Naive B cell (primary cell): ENCODE measurements around the gene KRTAP5-10. TPM values are rescaled to one million over a fixed set of nuclear protein-coding genes. Genes with fewer than 3 reads are reported as not detected.
A peak's percentile ranks its signal among the peaks of the same experiment; 100 is the strongest.
"Not testable (repeated sequence)": the region's sequence is repeated elsewhere in the genome, so short reads cannot be mapped to it uniquely, and the experiment has no call there.

Source experiments
- ATAC-seq, 2 donors: fragments of 150-1000 bp; cut with Tn5 transposase; 2 replicates each; pipeline ENCODE4 v1.10.0; 2021; ENCODE audit warnings: low read depth in 2 of 2, mild to moderate bottlenecking in 2 of 2, moderate library complexity in 2 of 2
- DNase-seq: peaks from one replicate; pipeline ENCODE4 v3.0.0; 2022
- H3K27ac Mint-ChIP-seq, 6 donors: one replicate each; pipeline ENCODE4 v1.8.0; 2020 to 2022; ENCODE audit warnings: mild to moderate bottlenecking in 6 of 6, mixed read lengths in 6 of 6, moderate library complexity in 5 of 6, inconsistent platforms in 2 of 6
- H3K27me3 Mint-ChIP-seq, 3 donors: one replicate each; pipeline ENCODE4 v1.8.0; 2021 to 2022; ENCODE audit warnings: mixed read lengths in 3 of 3, mild to moderate bottlenecking in 1 of 3
- H3K36me3 Mint-ChIP-seq, 2 donors: one replicate each; pipeline ENCODE4 v1.8.0; 2020 to 2022; ENCODE audit warnings: mixed read lengths in 2 of 2, inconsistent platforms in 1 of 2, mild to moderate bottlenecking in 1 of 2
- H3K4me1 Mint-ChIP-seq, 3 donors: one replicate each; pipeline ENCODE4 v1.8.0; 2020 to 2022; ENCODE audit warnings: mixed read lengths in 3 of 3, inconsistent platforms in 1 of 3, mild to moderate bottlenecking in 1 of 3, moderate library complexity in 1 of 3
- H3K4me3 Mint-ChIP-seq, 8 donors: one replicate each; pipeline ENCODE4 v1.8.0; 2020 to 2022; ENCODE audit warnings: mild to moderate bottlenecking in 8 of 8, mixed read lengths in 8 of 8, moderate library complexity in 8 of 8, inconsistent platforms in 2 of 8
- H3K9me3 Mint-ChIP-seq, 7 donors: one replicate each; pipeline ENCODE4 v1.8.0; 2020 to 2022; ENCODE audit warnings: mixed read lengths in 7 of 7, mild to moderate bottlenecking in 5 of 7, inconsistent platforms in 2 of 7, moderate library complexity in 1 of 7
- polyA plus RNA-seq, 6 donors: library from polyadenylated mRNA; unstranded; fragments of 300-500 nt; fragmentation: Illumina TruSeq; gene quantifications; one replicate each; pipeline ENCODE4 v1.2.3, GENCODE V29; 2021; ENCODE audit warnings: low read depth in 6 of 6

Gene KRTAP5-10, protein sequence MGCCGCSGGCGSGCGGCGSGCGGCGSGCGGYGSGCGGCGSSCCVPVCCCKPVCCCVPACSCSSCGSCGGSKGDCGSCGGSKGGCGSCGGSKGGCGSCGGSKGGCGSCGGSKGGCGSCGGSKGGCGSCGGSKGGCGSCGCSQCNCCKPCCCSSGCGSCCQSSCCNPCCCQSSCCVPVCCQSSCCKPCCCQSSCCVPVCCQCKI
- not detected for polyA plus RNA-seq

DNA sequence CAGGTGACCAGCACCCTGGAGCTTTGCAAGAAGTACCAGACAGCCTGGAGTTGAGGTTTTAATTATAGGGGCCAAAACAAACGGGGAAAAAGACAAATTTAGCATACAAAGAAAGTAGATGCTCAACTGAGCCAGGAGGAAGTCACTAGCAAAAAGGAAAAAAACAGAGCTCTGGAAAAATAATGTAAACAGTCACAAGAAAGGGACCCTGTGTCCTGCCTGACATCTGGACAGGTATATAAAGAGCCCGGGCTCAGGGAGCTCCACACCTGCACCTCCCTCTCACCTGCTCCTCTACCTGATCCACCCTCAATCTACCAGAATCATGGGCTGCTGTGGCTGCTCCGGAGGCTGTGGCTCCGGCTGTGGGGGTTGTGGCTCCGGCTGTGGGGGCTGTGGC, at the start of gene KRTAP5-10:
Gene KRTAP5-10 (plus strand): TSS at position 301 of the 400 bp plus-strand sequence. CDS start 25 bp downstream, at position 326.
- ATAC-seq, result no peak
- DNase-seq, result no peak
- Mint-ChIP-seq H3K27me3 (peaks cover 26 to 45% (median 44%) of the 10 kb centered on the region in 3 donors), H3K4me3 (no peak within 1 kb of the TSS), H3K9me3 (peaks cover 0 to 12% (median 0%) of the 10 kb centered on the region in 7 donors), H3K4me1 (no peaks in the 10 kb centered on the region), H3K36me3 (peaks cover 0 to 7% of the 10 kb centered on the region in 2 donors), H3K27ac (no peak within 1 kb of the TSS)

DNA sequence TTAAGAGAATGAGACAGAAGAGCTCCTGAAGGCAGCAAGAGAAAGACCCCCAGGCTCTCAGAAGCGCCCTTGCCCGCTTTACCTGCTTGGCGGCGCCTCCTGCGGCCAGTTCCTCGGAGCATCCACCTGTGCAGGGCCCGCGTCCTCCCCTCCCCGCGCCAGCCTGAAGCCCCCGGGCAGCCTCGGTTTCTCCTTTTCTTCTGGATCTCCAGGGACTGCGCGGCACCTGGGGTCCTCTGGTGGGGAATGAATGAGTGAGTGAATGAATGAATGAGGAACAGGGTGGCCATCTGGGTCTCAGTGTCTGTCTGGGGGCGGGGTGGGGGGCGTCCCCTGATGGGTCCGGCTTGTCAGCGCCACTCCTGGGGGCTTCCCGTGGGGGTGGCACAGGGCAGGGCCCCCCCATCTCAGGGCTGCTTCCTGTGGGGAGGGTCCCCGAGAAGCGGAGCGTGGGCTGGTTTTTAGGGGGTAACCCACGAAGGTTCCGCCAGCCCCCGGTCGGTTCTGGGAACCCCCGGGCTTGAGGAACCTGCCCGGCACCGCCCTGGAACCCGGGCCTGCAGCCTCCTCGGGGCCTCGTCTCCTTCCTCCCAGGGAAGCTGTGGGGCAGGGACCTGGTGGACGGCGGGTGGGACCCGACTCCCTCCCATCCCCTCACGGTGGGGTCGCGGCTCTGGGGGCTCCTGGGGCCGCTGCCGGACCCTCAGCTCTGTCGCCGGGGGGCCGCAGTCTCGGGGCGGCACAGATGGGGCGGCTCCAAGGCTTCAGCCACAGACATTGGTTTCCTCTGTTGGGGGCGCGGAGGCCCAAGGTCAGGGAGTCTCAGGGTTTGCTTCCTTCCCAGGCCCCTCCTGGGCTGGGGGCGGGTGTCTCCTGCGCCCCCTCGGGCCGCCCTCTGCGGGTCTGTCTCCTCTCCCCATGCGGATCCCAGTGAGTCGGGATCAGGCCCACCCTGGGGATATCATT, 46.6 kb upstream of the KRTAP5-10 start:
- DNase-seq (no peak), ATAC-seq (no peak)
- Mint-ChIP-seq H3K36me3 (no peaks in the 10 kb centered on the region), H3K4me3 (no peak overlapping the region), H3K9me3 (peaks cover 0 to 11% (median 5%) of the 10 kb centered on the region in 7 donors), H3K27me3 (no peaks in the 10 kb centered on the region), H3K27ac (no peak overlapping the region), H3K4me1 (no peaks in the 10 kb centered on the region)

DNA sequence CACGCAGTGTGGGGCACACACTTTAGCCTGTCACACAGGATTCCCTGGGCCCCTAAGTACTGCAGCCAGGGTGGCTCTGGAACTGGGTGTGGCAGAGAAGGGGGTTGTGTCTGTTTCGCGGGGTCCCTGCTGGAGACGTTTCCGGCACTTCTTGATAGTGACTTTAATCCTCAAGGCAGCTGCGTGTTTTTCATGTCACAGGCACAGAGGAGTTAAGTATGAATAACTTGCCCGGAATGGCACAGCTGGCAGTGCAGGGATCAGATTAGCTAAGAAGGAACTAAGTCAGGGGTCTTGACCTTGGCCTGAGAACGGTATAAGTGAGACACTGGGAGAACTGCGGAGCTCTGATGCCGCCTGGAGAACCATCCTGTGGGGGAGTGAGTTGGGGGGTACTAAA, 45.8 kb upstream of the KRTAP5-10 start:
- Mint-ChIP-seq H3K27me3 (no peaks in the 10 kb centered on the region), H3K9me3 (peaks cover 0 to 8% (median 4%) of the 10 kb centered on the region in 7 donors), H3K4me1 (no peaks in the 10 kb centered on the region), H3K27ac (no peak overlapping the region), H3K4me3 (no peak overlapping the region), H3K36me3 (no peaks in the 10 kb centered on the region)
- DNase-seq (no peak), ATAC-seq (no peak)

DNA sequence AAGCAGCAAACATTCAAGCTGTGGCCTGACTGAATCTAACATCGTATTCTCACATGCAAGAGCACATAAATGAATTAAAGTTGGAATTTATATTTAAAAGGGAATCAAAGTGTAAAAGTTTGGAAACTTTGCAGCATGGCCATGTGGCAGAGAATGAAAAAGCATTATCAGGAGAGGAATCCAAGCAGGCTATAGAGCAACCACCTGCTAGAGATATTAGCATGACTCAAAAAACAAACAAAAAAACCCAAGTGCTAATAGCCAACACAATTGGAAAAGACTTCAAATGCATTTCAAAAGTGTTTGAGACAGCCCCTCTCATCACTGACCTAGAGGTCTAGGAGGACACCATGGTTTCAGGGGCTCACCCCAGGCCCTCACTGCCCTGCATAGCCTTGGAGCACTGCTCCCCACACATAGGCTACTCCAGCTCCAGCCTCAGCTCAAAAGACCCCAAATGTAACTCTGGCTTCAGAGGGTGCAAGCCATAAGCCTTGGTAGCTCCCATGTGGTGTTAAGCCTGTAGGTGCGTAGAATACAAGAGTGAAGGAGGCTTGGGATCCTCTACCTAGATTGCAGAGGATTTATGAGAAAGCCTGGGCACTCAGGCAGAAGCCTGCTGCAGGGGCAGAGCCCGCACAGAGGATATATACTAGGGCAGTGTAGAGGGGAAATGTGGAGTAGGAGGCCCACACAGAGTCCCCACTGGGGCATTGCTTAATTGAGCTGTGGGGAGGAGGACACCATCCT, 40.0 kb upstream of the KRTAP5-10 start:
- Mint-ChIP-seq H3K36me3 (peaks cover 0 to 3% of the 10 kb centered on the region in 2 donors), H3K4me1 (no peaks in the 10 kb centered on the region), H3K27me3 (peaks cover 0 to 15% (median 4%) of the 10 kb centered on the region in 3 donors), H3K9me3 (peaks cover 0 to 5% (median 0%) of the 10 kb centered on the region in 7 donors), H3K27ac (no peak overlapping the region), H3K4me3 (no peak overlapping the region)
- no peak for ATAC-seq
- DNase-seq, result no peak

DNA sequence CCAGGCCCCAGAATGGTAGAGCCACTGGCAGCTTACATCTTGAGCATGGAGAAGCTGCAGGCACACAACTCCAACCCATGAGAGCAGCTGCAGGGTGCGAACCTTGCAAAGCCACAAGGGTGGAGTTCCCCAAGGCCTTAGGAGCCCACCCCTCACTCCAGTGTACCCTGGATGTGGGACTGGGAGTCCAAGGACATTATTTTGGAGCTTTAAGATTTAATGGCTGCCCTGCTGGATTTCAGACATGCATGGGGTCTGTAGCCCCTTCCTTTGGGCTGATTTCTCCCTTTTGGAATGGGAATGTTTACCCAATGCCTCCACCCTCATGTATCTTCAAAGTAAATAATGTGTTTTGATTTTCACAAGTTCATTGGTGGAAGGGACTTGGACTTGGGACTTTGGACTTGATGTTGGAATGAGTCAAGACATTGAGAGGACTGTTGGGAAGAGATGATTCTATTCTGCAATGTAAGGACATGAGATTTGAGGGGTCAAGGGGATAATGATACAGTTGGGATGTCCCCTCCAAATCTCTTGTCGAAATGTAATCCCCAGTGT, 39.3 kb upstream of the KRTAP5-10 start:
- ATAC-seq, result no peak
- Mint-ChIP-seq H3K27me3 (peaks cover 0 to 15% (median 4%) of the 10 kb centered on the region in 3 donors), H3K4me1 (no peaks in the 10 kb centered on the region), H3K27ac (no peak overlapping the region), H3K36me3 (peaks cover 0 to 3% of the 10 kb centered on the region in 2 donors), H3K9me3 (peaks cover 0 to 5% (median 0%) of the 10 kb centered on the region in 7 donors), H3K4me3 (no peak overlapping the region)
- no peak for DNase-seq

DNA sequence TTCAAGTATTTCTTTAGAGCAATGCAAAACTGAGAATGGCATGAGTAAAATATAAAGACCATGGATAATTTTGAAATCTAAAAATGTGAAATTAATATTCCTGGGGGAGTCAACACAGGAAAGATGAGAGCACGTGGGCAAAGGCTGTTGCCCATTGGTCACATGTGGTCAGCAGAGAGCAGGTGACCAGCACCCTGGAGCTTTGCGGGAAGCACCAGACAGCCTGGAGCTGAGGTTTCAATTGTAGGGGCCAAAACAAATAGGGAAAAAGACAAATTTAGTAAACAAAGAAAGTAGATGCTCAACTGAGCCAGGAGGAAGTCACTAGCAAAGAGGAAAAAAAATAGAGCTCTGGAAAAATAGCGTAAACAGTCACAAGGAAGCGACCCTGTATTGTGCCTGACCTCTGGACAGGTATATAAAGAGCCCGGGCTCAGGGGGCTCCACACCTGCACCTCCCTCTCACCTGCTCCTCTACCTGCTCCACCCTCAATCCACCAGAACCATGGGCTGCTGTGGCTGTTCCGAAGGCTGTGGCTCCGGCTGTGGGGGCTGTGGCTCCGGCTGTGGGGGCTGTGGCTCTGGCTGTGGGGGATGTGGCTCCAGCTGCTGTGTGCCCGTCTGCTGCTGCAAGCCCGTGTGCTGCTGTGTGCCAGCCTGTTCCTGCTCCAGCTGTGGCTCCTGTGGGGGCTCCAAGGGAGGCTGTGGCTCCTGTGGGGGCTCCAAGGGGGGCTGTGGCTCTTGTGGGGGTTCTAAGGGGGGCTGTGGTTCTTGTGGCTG, 38.4 kb upstream of the KRTAP5-10 start, which contains the start of gene KRTAP5-7:
Gene KRTAP5-7 (plus strand): TSS at position 472 of the 780 bp plus-strand sequence. CDS start 34 bp downstream, at position 506.
- H3K36me3 Mint-ChIP-seq, H3K27ac Mint-ChIP-seq, DNase-seq, ATAC-seq, H3K9me3 Mint-ChIP-seq, H3K4me3 Mint-ChIP-seq, H3K4me1 Mint-ChIP-seq: not testable (repeated sequence)
- H3K27me3 Mint-ChIP-seq, result peaks cover 0 to 15% (median 4%) of the 10 kb centered on the region in 3 donors

DNA sequence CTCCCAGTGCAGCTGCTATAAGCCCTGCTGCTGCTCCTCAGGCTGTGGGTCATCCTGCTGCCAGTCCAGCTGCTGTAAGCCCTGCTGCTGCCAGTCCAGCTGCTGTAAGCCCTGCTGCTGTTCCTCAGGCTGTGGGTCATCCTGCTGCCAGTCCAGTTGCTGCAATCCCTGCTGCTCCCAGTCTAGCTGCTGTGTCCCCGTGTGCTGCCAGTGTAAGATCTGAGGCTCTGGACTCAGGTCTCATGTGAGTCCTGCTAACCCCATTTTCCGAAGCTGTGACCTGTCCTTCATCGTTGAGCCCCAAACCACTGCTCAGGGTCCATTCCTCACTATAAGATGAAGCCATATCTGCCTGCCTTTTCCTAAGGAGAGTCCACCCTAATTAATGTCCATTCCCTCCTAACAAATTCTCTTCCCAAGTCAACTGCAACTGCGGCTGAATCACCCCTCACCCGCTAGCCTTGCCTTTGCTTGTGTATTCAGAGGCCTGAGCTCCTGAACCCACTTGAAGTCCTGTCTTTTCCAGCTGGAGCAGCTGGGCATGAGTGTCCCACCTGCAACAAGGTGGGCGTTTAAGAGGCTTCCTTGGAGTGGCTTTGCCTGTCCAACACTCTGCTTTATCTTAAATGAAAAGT, 37.7 kb upstream of the KRTAP5-10 start:
- Mint-ChIP-seq H3K4me3 (no peak overlapping the region), H3K36me3 (peaks cover 0 to 3% of the 10 kb centered on the region in 2 donors), H3K9me3 (peaks cover 0 to 3% (median 0%) of the 10 kb centered on the region in 7 donors), H3K4me1 (no peaks in the 10 kb centered on the region), H3K27ac (no peak overlapping the region), H3K27me3 (peaks cover 0 to 15% (median 4%) of the 10 kb centered on the region in 3 donors)
- DNase-seq, result no peak
- ATAC-seq, result no peak

DNA sequence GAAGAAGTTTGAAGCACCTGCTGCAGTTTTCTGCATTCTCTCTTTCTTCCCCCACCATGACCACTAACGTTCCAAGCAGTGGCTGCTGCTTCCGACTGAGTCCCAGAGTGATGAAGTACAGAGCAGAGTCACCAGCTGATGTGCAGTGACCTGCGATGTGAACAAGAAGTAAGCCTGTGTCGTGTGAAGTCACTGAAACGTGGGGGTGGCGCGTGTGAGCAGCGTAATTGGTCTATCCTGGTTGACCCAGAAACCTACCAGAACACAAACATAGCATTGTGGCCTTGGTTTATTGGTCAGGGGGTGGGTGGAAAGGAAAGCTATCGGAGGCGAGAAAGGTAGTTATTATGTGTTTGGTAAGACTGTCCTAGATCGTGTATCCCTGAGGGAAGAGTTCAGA, 34.8 kb upstream of the KRTAP5-10 start:
- Mint-ChIP-seq H3K4me1 (no peaks in the 10 kb centered on the region), H3K4me3 (peak overlapping the region in 1 of 8 donors; percentile 1), H3K27me3 (peaks cover 0 to 15% (median 4%) of the 10 kb centered on the region in 3 donors), H3K27ac (peak overlapping the region in 3 of 6 donors; percentile 53 to 70 (median 57)), H3K36me3 (peaks cover 0 to 3% of the 10 kb centered on the region in 2 donors), H3K9me3 (peaks cover 0 to 3% (median 0%) of the 10 kb centered on the region in 7 donors)
- ATAC-seq (peak; percentile 45 to 46), DNase-seq (no peak)

DNA sequence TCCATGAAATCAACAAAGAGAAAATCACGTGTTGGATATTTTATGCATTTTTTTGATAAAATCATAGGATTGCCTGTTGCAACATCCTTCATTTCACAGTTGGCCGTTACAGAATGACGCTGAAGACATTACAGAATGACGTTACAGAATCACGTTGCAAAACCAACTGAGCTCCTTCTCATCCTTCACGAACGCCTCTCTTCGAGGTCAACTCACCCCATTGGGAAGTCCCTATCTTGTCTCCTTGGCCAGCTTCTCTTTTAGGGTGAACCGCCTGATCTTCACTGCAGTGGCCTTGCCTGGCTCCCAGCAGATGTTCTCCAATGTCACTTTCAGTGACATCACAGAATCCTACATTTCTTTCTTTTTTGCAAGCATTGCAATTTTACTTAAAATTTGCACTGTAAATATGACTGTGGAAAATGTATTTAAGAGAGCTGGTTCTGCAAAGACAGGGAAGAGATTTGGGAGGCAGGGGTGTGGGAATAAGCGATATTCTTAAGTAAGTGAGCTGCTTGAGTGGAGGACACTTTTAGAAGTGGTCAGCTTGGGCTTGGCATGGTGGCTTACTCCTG, 33.2 kb upstream of the KRTAP5-10 start:
- no peak for ATAC-seq
- Mint-ChIP-seq H3K4me1 (no peaks in the 10 kb centered on the region), H3K9me3 (no peaks in the 10 kb centered on the region), H3K4me3 (no peak overlapping the region), H3K36me3 (no peaks in the 10 kb centered on the region), H3K27ac (peak overlapping the region in 1 of 6 donors; percentile 46), H3K27me3 (peaks cover 0 to 8% (median 7%) of the 10 kb centered on the region in 3 donors)
- no peak for DNase-seq

DNA sequence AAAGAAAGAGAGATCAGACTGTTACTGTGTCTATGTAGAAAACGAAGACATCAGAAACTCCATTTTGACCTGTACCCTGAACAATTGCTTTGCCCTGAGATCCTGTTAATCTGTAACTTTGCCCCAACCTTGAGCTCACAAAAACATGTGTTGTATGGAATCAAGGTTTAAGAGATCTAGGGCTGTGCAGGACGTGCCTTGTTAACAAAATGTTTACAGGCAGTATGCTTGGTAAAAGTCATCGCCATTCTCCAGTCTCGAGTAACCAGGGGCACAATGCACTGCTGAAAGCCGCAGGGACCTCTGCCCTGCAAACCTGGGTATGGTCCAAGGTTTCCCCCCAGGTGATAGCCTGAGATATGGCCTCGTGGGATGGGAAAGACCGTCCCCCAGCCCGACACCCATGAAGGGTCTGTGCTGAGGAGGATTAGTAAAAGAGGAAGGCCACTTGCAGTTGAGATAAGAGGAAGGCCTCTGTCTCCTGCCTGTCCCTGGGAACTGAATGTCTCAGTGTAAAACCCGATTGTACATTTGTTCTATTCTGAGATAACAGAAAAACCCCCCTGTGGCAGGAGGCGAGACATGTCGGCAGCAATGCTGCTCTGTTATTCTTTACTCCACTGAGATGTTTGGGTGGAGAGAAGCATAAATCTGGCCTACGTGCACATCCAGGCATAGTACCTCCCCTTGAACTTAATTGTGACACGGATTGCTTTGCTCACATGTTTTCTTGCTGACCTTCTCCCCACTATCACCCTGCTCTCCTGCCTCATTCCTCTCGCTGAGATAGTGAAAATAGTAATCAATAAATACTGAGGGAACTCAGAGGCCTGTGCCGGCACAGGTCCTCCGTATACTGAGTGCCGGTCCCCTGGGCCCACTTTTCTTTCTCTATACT, 30.4 kb upstream of the KRTAP5-10 start:
- H3K4me1 Mint-ChIP-seq, H3K27ac Mint-ChIP-seq, H3K4me3 Mint-ChIP-seq: not testable (repeated sequence)

DNA sequence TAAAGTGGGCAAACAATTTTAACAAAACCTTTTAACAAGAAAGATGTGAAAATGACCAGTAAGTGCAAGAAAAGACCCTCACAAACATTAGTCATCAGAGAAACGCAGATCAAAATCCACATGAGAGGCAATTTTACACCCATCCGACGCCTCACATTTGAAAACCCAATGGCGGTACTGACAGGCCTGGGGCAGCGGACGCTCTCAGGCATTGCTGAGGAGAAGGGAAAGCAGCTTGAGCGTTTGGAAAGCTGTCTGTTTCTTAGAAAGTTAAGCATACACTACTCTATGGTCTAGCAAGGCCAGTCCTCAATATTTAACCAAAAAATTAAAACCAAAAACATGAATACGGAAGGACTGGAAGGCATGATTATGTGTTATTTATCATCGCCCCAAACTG, 29.5 kb upstream of the KRTAP5-10 start:
- DNase-seq (no peak), ATAC-seq (no peak)
- Mint-ChIP-seq H3K27me3 (peaks cover 3 to 18% (median 11%) of the 10 kb centered on the region in 3 donors), H3K4me3 (no peak overlapping the region), H3K4me1 (no peaks in the 10 kb centered on the region), H3K9me3 (peaks cover 0 to 7% (median 4%) of the 10 kb centered on the region in 7 donors), H3K36me3 (peaks cover 3 to 5% of the 10 kb centered on the region in 2 donors), H3K27ac (no peak overlapping the region)

More for the DNA sequence above, 30.4 kb upstream of the KRTAP5-10 start:
- ATAC-seq, H3K9me3 Mint-ChIP-seq, H3K36me3 Mint-ChIP-seq, DNase-seq: not testable (repeated sequence)
- peaks cover 0 to 14% (median 11%) of the 10 kb centered on the region in 3 donors for H3K27me3 Mint-ChIP-seq
